H9 (cell line): ENCODE measurements around the gene CEP63. TPM values are rescaled to one million over a fixed set of nuclear protein-coding genes. Genes with fewer than 3 reads are reported as not detected.

Source experiments
- DNase-seq: peaks from one replicate; pipeline ENCODE4 v3.0.0-alpha.2; 2017
- H2AFZ ChIP-seq: one replicate; pipeline ENCODE4 v1.6.1; 2013; ENCODE audit warnings: mild to moderate bottlenecking, low read length, control low read depth, moderate library complexity
- H2AK5ac ChIP-seq: 2 replicates; pipeline ENCODE4 v1.6.1; 2013; ENCODE audit warnings: low read length, control low read depth, mixed read lengths; ENCODE audit not compliant: insufficient read length
- H2BK120ac ChIP-seq: one replicate; pipeline ENCODE4 v1.6.1; 2013; ENCODE audit warnings: low read depth, mild to moderate bottlenecking, low read length, control low read depth, inconsistent platforms; ENCODE audit not compliant: poor library complexity, severe bottlenecking
- H2BK12ac ChIP-seq: 2 replicates; pipeline ENCODE4 v1.6.1; 2013; ENCODE audit warnings: low read length, control low read depth, mixed read lengths, low read depth; ENCODE audit not compliant: insufficient read length
- H2BK15ac ChIP-seq: 2 replicates; pipeline ENCODE4 v1.6.1; 2013; ENCODE audit warnings: low read depth, low read length, control low read depth
- H2BK20ac ChIP-seq: one replicate; pipeline ENCODE4 v1.6.1; 2013; ENCODE audit warnings: low read depth, mild to moderate bottlenecking, low read length, control low read depth, inconsistent platforms; ENCODE audit not compliant: poor library complexity, severe bottlenecking
- H2BK5ac ChIP-seq: 2 replicates; pipeline ENCODE4 v1.6.1; 2013; ENCODE audit warnings: low read length, control low read depth, mixed read lengths; ENCODE audit not compliant: insufficient read length
- H3K14ac ChIP-seq: 2 replicates; pipeline ENCODE4 v1.6.1; 2013; ENCODE audit warnings: low read length, control low read depth; ENCODE audit not compliant: insufficient read depth
- H3K18ac ChIP-seq: 2 replicates; pipeline ENCODE4 v1.6.1; 2013; ENCODE audit warnings: low read depth, mild to moderate bottlenecking, mixed read lengths, low read length, control low read depth; ENCODE audit not compliant: insufficient read length
- H3K23ac ChIP-seq: 2 replicates; pipeline ENCODE4 v1.6.1; 2013; ENCODE audit warnings: low read length, control low read depth, mixed read lengths, low read depth; ENCODE audit not compliant: insufficient read length
- H3K23me2 ChIP-seq: 2 replicates; pipeline ENCODE4 v1.6.1; 2013; ENCODE audit warnings: low read depth, mild to moderate bottlenecking, mixed read lengths, low read length, control low read depth; ENCODE audit not compliant: insufficient read length, poor library complexity, severe bottlenecking
- H3K27ac ChIP-seq: 2 replicates; pipeline ENCODE4 v1.5.1; 2013; ENCODE audit warnings: low read length, control low read depth, mixed read lengths, low read depth; ENCODE audit not compliant: insufficient read length
- H3K27me3 ChIP-seq: 2 replicates; pipeline ENCODE4 v1.6.1; 2013; ENCODE audit warnings: low read length, control low read depth, inconsistent platforms; ENCODE audit not compliant: insufficient read depth
- H3K4ac ChIP-seq: 2 replicates; pipeline ENCODE4 v1.6.1; 2013; ENCODE audit warnings: low read depth, mild to moderate bottlenecking, control low read depth, inconsistent platforms, low read length, moderate library complexity
- H3K4me1 ChIP-seq: 2 replicates; pipeline ENCODE4 v1.6.1; 2013; ENCODE audit warnings: low read length, control low read depth, inconsistent platforms; ENCODE audit not compliant: insufficient read depth
- H3K4me2 ChIP-seq: 2 replicates; pipeline ENCODE4 v1.6.1; 2013; ENCODE audit warnings: low read length, control low read depth, mixed read lengths; ENCODE audit not compliant: insufficient read length, insufficient read depth
- H3K56ac ChIP-seq: 2 replicates; pipeline ENCODE4 v1.6.1; 2013; ENCODE audit warnings: low read depth, mild to moderate bottlenecking, mixed read lengths, low read length, control low read depth; ENCODE audit not compliant: insufficient read length
- H3K79me1 ChIP-seq: 2 replicates; pipeline ENCODE4 v1.6.1; 2013; ENCODE audit warnings: low read depth, mild to moderate bottlenecking, moderate library complexity, low read length, control low read depth, inconsistent platforms; ENCODE audit not compliant: insufficient read depth, poor library complexity, severe bottlenecking
- H3K79me2 ChIP-seq: 2 replicates; pipeline ENCODE4 v1.6.1; 2013; ENCODE audit warnings: low read length, control low read depth, inconsistent platforms; ENCODE audit not compliant: insufficient read depth
- H3K9ac ChIP-seq: 2 replicates; pipeline ENCODE4 v1.6.1; 2013; ENCODE audit warnings: low read length, control low read depth, mixed read lengths; ENCODE audit not compliant: insufficient read length; ENCODE audit errors: extremely low read depth
- H3K9me3 ChIP-seq: one replicate; pipeline ENCODE4 v1.6.1; 2013; ENCODE audit warnings: low read depth, low read length, inconsistent platforms; ENCODE audit not compliant: control insufficient read depth
- H3T11ph ChIP-seq: one replicate; pipeline ENCODE4 v1.6.1; 2013; ENCODE audit warnings: mild to moderate bottlenecking, low read length, control low read depth, inconsistent platforms
- H4K20me1 ChIP-seq: one replicate; pipeline ENCODE4 v1.6.1; 2013; ENCODE audit not compliant: control insufficient read depth, insufficient read length, insufficient read depth
- H4K5ac ChIP-seq: 2 replicates; pipeline ENCODE4 v1.6.1; 2013; ENCODE audit warnings: low read depth, mild to moderate bottlenecking, mixed read lengths, low read length, control low read depth; ENCODE audit not compliant: insufficient read length
- H4K8ac ChIP-seq: replicated peaks from 2 replicates; pipeline ENCODE4 v1.6.1; 2013; ENCODE audit warnings: low read length, control low read depth, mixed read lengths, low read depth; ENCODE audit not compliant: insufficient read length
- H4K91ac ChIP-seq: 2 replicates; pipeline ENCODE4 v1.6.1; 2013; ENCODE audit warnings: low read depth, mild to moderate bottlenecking, moderate library complexity, mixed read lengths, low read length, control low read depth; ENCODE audit not compliant: insufficient read length
- H3K27ac Mint-ChIP-seq, 3 experiments: 2 replicates in 2 of 3; 3 replicates in 1 of 3; pipeline ENCODE4 v1.8.0; 2020 to 2021; ENCODE audit warnings: mixed read lengths in 3 of 3, mild to moderate bottlenecking in 1 of 3, moderate library complexity in 1 of 3
- H3K27me3 Mint-ChIP-seq: 2 replicates; pipeline ENCODE4 v1.8.0; 2021; ENCODE audit warnings: low read depth, mild to moderate bottlenecking, moderate library complexity, mixed read lengths
- H3K36me3 Mint-ChIP-seq, 3 experiments: 2 replicates in 2 of 3; 3 replicates in 1 of 3; pipeline ENCODE4 v1.8.0; 2020 to 2021; ENCODE audit warnings: low read depth in 3 of 3, mixed read lengths in 3 of 3; ENCODE audit not compliant: insufficient read depth in 1 of 3
- H3K4me1 Mint-ChIP-seq, 2 experiments: 2 replicates each; pipeline ENCODE4 v1.8.0; 2020; ENCODE audit warnings: mixed read lengths in 2 of 2
- H3K4me3 Mint-ChIP-seq, 2 experiments: 2 replicates in 1 of 2; 3 replicates in 1 of 2; pipeline ENCODE4 v1.8.0; 2020 to 2021; ENCODE audit warnings: mild to moderate bottlenecking in 2 of 2, mixed read lengths in 2 of 2, moderate library complexity in 1 of 2
- H3K9me3 Mint-ChIP-seq, 2 experiments: 2 replicates in 1 of 2; 3 replicates in 1 of 2; pipeline ENCODE4 v1.8.0; 2020; ENCODE audit warnings: mild to moderate bottlenecking in 2 of 2, mixed read lengths in 2 of 2, moderate library complexity in 1 of 2
- CTCF ChIP-seq: fragments of 200-600 bp; sonication (generic); conservative IDR thresholded peaks from 3 replicates; pipeline ENCODE4 v1.8.0; 2021; ENCODE audit warnings: antibody characterized with exemption, mild to moderate bottlenecking
- WGBS: extraction: QIAGEN DNeasy Blood & Tissue Kit; methylation state at CpG from one replicate; pipeline ENCODE4 v1.1.7; 2013; ENCODE audit warnings: missing lambda C conversion rate, low lambda C conversion rate, mixed read lengths; ENCODE audit not compliant: insufficient read length; ENCODE audit errors: extremely low coverage; 5-methylcytosine and 5-hydroxymethylcytosine counted together
- total RNA-seq: library from RNA; stranded (reverse); gene quantifications from 2 replicates; pipeline ENCODE4 v1.2.1, GENCODE V29; 2021

CEP63 gene
- total RNA-seq, 1 experiment from 2014 or later: 16.2 TPM

GRCh38 chr3:134503266-134503665 is 17.4 kb downstream of the CEP63 start:
- Mint-ChIP-seq H3K27me3 (no peaks in the 10 kb centered on the region), H3K4me3 (no peak overlapping the region), H3K36me3 (peaks cover 4 to 14% (median 6%) of the 10 kb centered on the region in 3 experiments; a peak in 5 of 7 replicates), H3K9me3 (peaks cover 0 to 3% of the 10 kb centered on the region in 2 experiments; a peak in 2 of 5 replicates), H3K27ac (no peak overlapping the region), H3K4me1 (peaks cover 9 to 13% of the 10 kb centered on the region in 2 experiments)
- no peak overlapping the region for H4K91ac ChIP-seq
- H3K23me2 ChIP-seq: no peaks in the 10 kb centered on the region
- H2BK15ac ChIP-seq: no peak overlapping the region
- no peaks in the 10 kb centered on the region for H4K20me1 ChIP-seq
- H4K5ac ChIP-seq: no peak overlapping the region
- no peak overlapping the region for H2BK20ac ChIP-seq
- no peak overlapping the region for H2AFZ ChIP-seq
- DNase-seq: no peak
- H3K4me1 ChIP-seq: no peaks in the 10 kb centered on the region
- H3K4me2 ChIP-seq: no peak overlapping the region
- H3K18ac ChIP-seq: no peak overlapping the region
- H3K14ac ChIP-seq: no peak overlapping the region
- no peak overlapping the region for H2AK5ac ChIP-seq
- H3K23ac ChIP-seq: no peak overlapping the region
- H4K8ac ChIP-seq: no peak overlapping the region
- no peaks in the 10 kb centered on the region for H3K27me3 ChIP-seq
- no peak overlapping the region for H2BK120ac ChIP-seq
- TF ChIP-seq CTCF: no peak
- WGBS: no CpG with 5 or more reads among the region's 1 CpG
- H2BK12ac ChIP-seq: no peak overlapping the region
- H3K9me3 ChIP-seq: no peaks in the 10 kb centered on the region
- H3K79me1 ChIP-seq: no peaks in the 10 kb centered on the region
- no peak overlapping the region for H3K9ac ChIP-seq
- no peak overlapping the region for H3T11ph ChIP-seq
- no peak overlapping the region for H3K4ac ChIP-seq
- H3K56ac ChIP-seq: no peak overlapping the region
- no peak overlapping the region for H2BK5ac ChIP-seq
- H3K27ac ChIP-seq: no peak overlapping the region
- no peaks in the 10 kb centered on the region; the same call in 1 of the 2 replicates for H3K79me2 ChIP-seq
